HG03025 (cell line): ENCODE results near the gene IL34.

ENCODE experiments used
- ATAC-seq: cut with Tn5 transposase; IDR thresholded peaks from one replicate; pipeline ENCODE4 v1.9.1; 2021; ENCODE audit warnings: mild to moderate bottlenecking, moderate library complexity; ENCODE audit not compliant: unreplicated experiment, low FRiP score

Gene IL34

DNA sequence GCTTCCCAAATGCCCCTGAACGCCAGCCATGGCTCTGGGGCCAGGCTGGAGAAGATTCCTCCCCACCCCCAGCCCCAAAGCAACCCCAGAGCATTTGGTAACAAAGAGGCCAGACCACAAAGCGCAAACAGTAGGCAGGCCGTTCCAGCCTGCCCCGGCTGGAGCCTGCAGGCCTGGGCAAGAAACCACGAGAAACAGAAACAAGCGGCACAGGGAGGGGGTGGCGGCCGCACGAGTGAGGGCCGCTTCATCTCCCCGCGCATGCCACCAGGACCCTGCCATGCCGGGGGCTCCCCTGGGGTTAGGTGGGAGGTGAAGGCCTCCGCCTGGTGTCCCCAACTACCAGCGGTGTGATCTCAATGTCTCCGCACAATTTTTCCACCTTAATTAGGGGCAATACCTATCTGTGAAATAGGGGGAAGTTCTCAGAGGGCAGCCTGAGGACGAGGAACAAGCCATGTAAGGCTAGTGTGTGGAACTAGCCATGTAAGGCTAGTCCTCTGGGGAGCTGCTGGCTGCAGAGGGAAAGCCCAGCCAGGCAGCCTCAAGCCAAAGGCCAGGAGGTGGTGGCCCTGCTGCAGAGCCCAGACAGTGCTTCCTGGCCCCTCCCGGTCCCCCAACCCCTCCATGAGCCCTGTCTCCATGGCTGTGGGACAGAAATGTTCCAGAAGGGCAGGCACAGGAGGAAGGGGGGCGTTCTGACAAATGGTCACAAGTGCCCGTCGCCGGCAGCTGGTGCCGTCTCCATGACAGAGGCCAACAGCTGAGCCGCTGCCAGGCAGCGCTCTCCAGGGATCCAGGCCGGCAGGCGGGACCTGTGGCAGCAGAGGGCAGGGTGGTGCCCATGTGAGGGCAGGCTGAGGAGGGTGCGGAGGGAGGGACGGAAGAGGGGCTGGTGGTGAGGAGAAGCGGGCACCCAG lies 54.0 kb downstream of the IL34 start:
- ATAC-seq = no peak

GRCh38 chr16:70701036-70701435 lies 54.7 kb downstream of the IL34 start:
- ATAC-seq = no peak

DNA sequence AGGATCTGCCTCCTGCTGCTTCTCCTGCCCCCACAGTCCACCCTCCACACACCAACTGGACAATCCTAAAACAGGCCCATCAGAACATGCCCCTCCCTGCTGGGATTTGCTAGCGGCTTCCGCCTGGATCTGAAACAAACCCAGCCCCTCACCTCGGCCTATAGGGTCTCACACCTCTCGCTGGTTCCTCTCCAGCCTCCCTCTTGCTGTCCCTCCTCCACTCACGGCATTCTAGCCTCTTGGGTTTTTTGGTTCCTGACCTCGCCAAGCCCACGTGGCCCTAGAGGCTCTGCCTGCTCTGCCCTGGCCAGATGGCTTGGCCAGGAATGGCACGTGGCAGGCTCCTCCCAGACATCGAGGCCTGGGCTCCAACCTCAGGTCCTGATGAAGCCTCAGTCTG lies 55.2 kb downstream of the IL34 start:
- ATAC-seq = no peak

DNA sequence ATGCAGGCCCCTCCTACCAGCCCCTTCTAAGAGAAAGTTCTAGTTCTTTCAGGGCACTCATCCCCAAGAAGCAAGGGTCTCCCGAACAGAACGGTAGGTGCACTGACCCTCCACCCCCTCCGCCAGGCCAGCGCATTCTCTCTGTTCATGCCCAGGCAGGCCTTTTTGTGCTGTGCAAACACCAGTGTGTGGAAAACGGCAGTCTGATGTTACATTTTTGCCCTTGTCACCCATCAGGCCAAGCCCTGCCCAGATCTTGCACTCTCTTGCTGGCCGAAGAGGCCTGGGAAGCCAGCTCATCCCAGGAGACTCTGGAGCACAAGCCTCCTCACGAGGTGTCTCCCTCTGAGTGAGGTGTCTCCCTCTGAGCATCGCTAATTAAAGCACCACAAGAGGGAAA lies 55.6 kb downstream of the IL34 start:
- no peak for ATAC-seq

- ATAC-seq = no peak
These were observed 56.3 kb downstream of the IL34 start for GRCh38 chr16:70702624-70703023.

GRCh38 chr16:70703041-70703834 lies 56.9 kb downstream of the IL34 start:
- ATAC-seq = no peak

DNA sequence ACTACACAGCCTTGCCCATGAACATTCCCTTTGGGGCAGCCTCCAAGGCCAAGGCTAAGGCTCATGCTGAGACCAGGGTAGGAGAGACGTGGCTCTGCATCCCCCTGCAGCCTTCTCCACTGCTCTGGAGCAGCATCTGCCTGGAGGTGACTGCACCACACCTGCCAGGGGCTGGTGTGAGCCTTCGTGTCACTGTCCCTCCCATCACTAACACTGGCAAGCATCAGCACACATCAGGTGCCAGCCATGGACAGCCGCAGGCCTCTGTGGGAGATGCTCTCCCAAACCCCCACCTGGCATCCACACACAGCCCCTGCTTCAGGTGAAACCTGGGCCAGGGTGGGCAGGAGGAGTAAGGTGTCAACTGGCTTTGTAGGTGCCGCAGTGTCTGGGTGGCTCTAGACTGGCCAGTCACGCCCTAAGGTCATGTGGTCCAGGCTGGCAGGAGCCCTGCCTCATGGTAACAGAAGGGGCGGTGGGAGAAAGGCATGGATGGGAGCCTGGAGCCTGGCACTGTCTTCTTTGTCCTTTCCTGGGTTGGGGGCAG lies 57.5 kb downstream of the IL34 start:
- ATAC-seq = no peak

DNA sequence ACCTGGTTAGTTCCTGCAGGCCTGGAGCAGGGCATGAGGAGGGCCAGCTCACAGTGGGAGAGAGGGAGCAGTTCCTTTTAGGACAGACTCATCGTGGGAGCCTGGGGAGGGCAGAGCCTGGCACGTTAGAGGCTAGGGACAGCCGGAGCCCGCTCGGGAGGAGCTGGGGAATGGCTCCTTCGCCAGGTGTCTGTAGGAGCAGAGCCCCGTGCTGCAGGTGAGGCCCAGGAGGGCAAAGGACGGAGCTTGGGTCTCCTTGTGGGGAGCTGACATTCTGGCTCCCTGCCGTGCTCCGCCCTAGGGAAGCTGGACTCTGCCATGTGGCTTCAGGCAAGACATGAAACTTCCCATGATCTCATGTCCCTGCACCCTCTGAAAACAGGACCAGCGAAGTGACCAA lies 58.2 kb downstream of the IL34 start:
- no peak for ATAC-seq

DNA sequence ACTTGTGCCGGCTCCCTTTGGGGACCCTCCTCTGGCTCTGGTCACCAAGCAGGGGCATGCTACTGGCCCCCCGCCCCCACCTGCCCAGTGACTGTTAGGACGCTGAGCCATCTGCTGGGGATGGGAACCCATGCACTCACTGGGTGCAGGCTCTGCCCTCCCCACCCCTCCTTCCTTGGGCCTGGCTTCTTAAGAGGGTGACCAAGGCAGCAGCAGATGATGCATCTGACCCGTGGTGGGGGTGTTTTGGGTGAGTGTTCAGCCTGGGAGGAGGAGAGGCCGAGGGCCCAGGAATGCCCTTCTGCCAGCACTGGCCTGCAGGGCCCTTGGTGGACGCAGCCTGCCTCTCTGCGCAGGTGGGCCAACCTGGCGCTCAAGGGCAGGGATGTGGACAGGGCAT lies 58.7 kb downstream of the IL34 start:
- ATAC-seq = no peak

DNA sequence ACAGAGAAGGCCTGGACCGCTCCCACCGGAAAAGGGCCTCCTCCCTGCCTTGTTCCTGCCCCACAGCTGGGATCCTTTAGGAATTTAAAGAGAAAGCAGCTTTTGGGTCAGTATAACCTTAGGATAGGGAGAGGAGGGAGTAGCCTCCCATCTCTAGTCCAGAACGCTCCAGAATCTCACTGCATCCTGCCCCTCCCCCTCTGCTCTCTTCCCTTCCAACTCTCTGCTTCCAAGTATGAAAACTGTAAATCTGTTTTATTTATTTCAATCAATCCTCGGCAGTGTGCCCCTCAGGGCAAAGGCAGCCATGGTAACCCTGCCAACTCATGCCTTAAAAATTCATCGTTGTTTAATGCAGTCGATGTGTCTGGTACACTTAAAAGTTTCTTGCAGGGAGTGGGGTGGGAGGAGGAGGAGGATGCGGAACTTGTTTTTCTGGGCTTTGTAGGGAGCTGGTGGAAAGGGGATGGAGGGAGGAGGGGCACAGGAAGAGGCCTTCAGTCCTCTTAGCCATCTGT lies 60.6 kb downstream of the IL34 start:
- no peak for ATAC-seq

DNA sequence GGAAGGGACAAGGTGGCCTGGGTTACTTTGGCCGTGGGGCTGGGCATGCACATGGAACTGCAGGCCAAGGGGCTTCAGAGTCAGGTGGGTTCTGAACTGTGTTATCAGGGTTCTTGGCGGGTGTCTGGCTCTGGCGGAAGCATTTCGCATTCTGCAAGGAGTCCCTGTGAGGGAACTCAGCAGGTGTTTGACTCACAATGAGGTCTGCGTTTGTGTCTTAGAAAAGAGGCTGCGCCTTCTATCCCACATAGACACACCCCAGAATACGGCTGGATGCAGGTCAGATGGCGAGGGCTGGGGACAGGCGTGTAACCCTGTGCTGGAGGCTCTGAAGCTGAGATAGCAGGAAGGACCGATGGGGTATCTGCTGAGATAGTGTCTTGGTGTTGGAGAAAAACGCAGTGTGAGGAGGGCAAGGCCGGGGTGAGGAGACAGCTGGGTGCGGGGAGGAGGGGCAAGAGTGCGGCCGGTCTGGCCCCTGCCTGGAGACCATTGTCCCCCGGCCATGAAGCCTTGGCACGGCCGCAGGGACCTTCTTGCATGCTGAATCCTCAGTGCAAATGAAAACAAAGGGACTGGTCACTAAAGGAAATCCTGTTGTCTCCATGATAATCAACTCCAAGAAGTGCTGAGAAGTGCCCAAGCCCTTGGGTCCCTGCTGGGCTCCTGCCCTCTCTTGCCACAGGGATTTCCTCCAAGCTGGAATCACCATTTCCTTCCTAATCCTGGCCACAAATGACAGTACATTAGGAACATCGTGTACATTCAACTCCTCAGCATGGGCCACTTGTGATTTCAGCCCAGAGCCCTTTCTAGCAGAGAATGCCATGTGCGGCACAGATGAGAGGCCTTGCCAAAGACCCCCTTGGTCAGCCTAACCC lies 62.2 kb downstream of the IL34 start:
- no peak for ATAC-seq

DNA sequence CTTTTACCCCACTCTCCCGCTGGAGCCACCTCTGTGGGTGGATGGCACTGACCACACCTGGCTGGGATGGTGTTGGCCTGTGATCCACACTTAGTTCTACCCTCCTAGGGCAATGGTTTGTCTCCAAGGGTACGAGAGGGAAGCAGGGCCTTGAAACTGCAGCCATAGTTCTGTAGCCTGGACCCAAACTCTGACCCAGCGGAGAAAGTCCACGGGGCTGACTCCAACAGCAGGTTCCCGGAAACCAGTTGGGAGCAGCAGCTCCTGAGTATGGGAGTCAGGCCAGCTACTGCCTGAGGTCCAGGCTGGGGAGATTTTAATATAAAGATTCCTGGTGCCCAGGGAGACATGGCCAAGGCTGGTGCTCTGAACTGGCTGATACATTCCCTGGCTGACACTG lies 63.1 kb downstream of the IL34 start:
- ATAC-seq = no peak

GRCh38 chr16:70709942-70710341 lies 63.6 kb downstream of the IL34 start:
- no peak for ATAC-seq
